H9 (cell line): ENCODE data around the gene WBP1L. TPM values are rescaled to one million over a fixed set of nuclear protein-coding genes. Genes with fewer than 3 reads are reported as not detected.

ENCODE experiments used
- DNase-seq: peaks from one replicate; pipeline ENCODE4 v3.0.0-alpha.2; 2017
- H2AFZ ChIP-seq: one replicate; pipeline ENCODE4 v1.6.1; 2013; ENCODE audit warnings: mild to moderate bottlenecking, low read length, control low read depth, moderate library complexity
- H2AK5ac ChIP-seq: 2 replicates; pipeline ENCODE4 v1.6.1; 2013; ENCODE audit warnings: low read length, control low read depth, mixed read lengths; ENCODE audit not compliant: insufficient read length
- H2BK120ac ChIP-seq: one replicate; pipeline ENCODE4 v1.6.1; 2013; ENCODE audit warnings: low read depth, mild to moderate bottlenecking, low read length, control low read depth, inconsistent platforms; ENCODE audit not compliant: poor library complexity, severe bottlenecking
- H2BK12ac ChIP-seq: 2 replicates; pipeline ENCODE4 v1.6.1; 2013; ENCODE audit warnings: low read length, control low read depth, mixed read lengths, low read depth; ENCODE audit not compliant: insufficient read length
- H2BK15ac ChIP-seq: 2 replicates; pipeline ENCODE4 v1.6.1; 2013; ENCODE audit warnings: low read depth, low read length, control low read depth
- H2BK20ac ChIP-seq: one replicate; pipeline ENCODE4 v1.6.1; 2013; ENCODE audit warnings: low read depth, mild to moderate bottlenecking, low read length, control low read depth, inconsistent platforms; ENCODE audit not compliant: poor library complexity, severe bottlenecking
- H2BK5ac ChIP-seq: 2 replicates; pipeline ENCODE4 v1.6.1; 2013; ENCODE audit warnings: low read length, control low read depth, mixed read lengths; ENCODE audit not compliant: insufficient read length
- H3K14ac ChIP-seq: 2 replicates; pipeline ENCODE4 v1.6.1; 2013; ENCODE audit warnings: low read length, control low read depth; ENCODE audit not compliant: insufficient read depth
- H3K18ac ChIP-seq: 2 replicates; pipeline ENCODE4 v1.6.1; 2013; ENCODE audit warnings: low read depth, mild to moderate bottlenecking, mixed read lengths, low read length, control low read depth; ENCODE audit not compliant: insufficient read length
- H3K23ac ChIP-seq: 2 replicates; pipeline ENCODE4 v1.6.1; 2013; ENCODE audit warnings: low read length, control low read depth, mixed read lengths, low read depth; ENCODE audit not compliant: insufficient read length
- H3K23me2 ChIP-seq: 2 replicates; pipeline ENCODE4 v1.6.1; 2013; ENCODE audit warnings: low read depth, mild to moderate bottlenecking, mixed read lengths, low read length, control low read depth; ENCODE audit not compliant: insufficient read length, poor library complexity, severe bottlenecking
- H3K27ac ChIP-seq: 2 replicates; pipeline ENCODE4 v1.5.1; 2013; ENCODE audit warnings: low read length, control low read depth, mixed read lengths, low read depth; ENCODE audit not compliant: insufficient read length
- H3K27me3 ChIP-seq: 2 replicates; pipeline ENCODE4 v1.6.1; 2013; ENCODE audit warnings: low read length, control low read depth, inconsistent platforms; ENCODE audit not compliant: insufficient read depth
- H3K4ac ChIP-seq: 2 replicates; pipeline ENCODE4 v1.6.1; 2013; ENCODE audit warnings: low read depth, mild to moderate bottlenecking, control low read depth, inconsistent platforms, low read length, moderate library complexity
- H3K4me1 ChIP-seq: 2 replicates; pipeline ENCODE4 v1.6.1; 2013; ENCODE audit warnings: low read length, control low read depth, inconsistent platforms; ENCODE audit not compliant: insufficient read depth
- H3K4me2 ChIP-seq: 2 replicates; pipeline ENCODE4 v1.6.1; 2013; ENCODE audit warnings: low read length, control low read depth, mixed read lengths; ENCODE audit not compliant: insufficient read length, insufficient read depth
- H3K56ac ChIP-seq: 2 replicates; pipeline ENCODE4 v1.6.1; 2013; ENCODE audit warnings: low read depth, mild to moderate bottlenecking, mixed read lengths, low read length, control low read depth; ENCODE audit not compliant: insufficient read length
- H3K79me1 ChIP-seq: 2 replicates; pipeline ENCODE4 v1.6.1; 2013; ENCODE audit warnings: low read depth, mild to moderate bottlenecking, moderate library complexity, low read length, control low read depth, inconsistent platforms; ENCODE audit not compliant: insufficient read depth, poor library complexity, severe bottlenecking
- H3K79me2 ChIP-seq: 2 replicates; pipeline ENCODE4 v1.6.1; 2013; ENCODE audit warnings: low read length, control low read depth, inconsistent platforms; ENCODE audit not compliant: insufficient read depth
- H3K9ac ChIP-seq: 2 replicates; pipeline ENCODE4 v1.6.1; 2013; ENCODE audit warnings: low read length, control low read depth, mixed read lengths; ENCODE audit not compliant: insufficient read length; ENCODE audit errors: extremely low read depth
- H3K9me3 ChIP-seq: one replicate; pipeline ENCODE4 v1.6.1; 2013; ENCODE audit warnings: low read depth, low read length, inconsistent platforms; ENCODE audit not compliant: control insufficient read depth
- H3T11ph ChIP-seq: one replicate; pipeline ENCODE4 v1.6.1; 2013; ENCODE audit warnings: mild to moderate bottlenecking, low read length, control low read depth, inconsistent platforms
- H4K20me1 ChIP-seq: one replicate; pipeline ENCODE4 v1.6.1; 2013; ENCODE audit not compliant: control insufficient read depth, insufficient read length, insufficient read depth
- H4K5ac ChIP-seq: 2 replicates; pipeline ENCODE4 v1.6.1; 2013; ENCODE audit warnings: low read depth, mild to moderate bottlenecking, mixed read lengths, low read length, control low read depth; ENCODE audit not compliant: insufficient read length
- H4K8ac ChIP-seq: replicated peaks from 2 replicates; pipeline ENCODE4 v1.6.1; 2013; ENCODE audit warnings: low read length, control low read depth, mixed read lengths, low read depth; ENCODE audit not compliant: insufficient read length
- H4K91ac ChIP-seq: 2 replicates; pipeline ENCODE4 v1.6.1; 2013; ENCODE audit warnings: low read depth, mild to moderate bottlenecking, moderate library complexity, mixed read lengths, low read length, control low read depth; ENCODE audit not compliant: insufficient read length
- H3K27ac Mint-ChIP-seq, 3 experiments: 2 replicates in 2 of 3; 3 replicates in 1 of 3; pipeline ENCODE4 v1.8.0; 2020 to 2021; ENCODE audit warnings: mixed read lengths in 3 of 3, mild to moderate bottlenecking in 1 of 3, moderate library complexity in 1 of 3
- H3K27me3 Mint-ChIP-seq: 2 replicates; pipeline ENCODE4 v1.8.0; 2021; ENCODE audit warnings: low read depth, mild to moderate bottlenecking, moderate library complexity, mixed read lengths
- H3K36me3 Mint-ChIP-seq, 3 experiments: 2 replicates in 2 of 3; 3 replicates in 1 of 3; pipeline ENCODE4 v1.8.0; 2020 to 2021; ENCODE audit warnings: low read depth in 3 of 3, mixed read lengths in 3 of 3; ENCODE audit not compliant: insufficient read depth in 1 of 3
- H3K4me1 Mint-ChIP-seq, 2 experiments: 2 replicates each; pipeline ENCODE4 v1.8.0; 2020; ENCODE audit warnings: mixed read lengths in 2 of 2
- H3K4me3 Mint-ChIP-seq, 2 experiments: 2 replicates in 1 of 2; 3 replicates in 1 of 2; pipeline ENCODE4 v1.8.0; 2020 to 2021; ENCODE audit warnings: mild to moderate bottlenecking in 2 of 2, mixed read lengths in 2 of 2, moderate library complexity in 1 of 2
- H3K9me3 Mint-ChIP-seq, 2 experiments: 2 replicates in 1 of 2; 3 replicates in 1 of 2; pipeline ENCODE4 v1.8.0; 2020; ENCODE audit warnings: mild to moderate bottlenecking in 2 of 2, mixed read lengths in 2 of 2, moderate library complexity in 1 of 2
- WGBS: extraction: QIAGEN DNeasy Blood & Tissue Kit; methylation state at CpG from one replicate; pipeline ENCODE4 v1.1.7; 2013; ENCODE audit warnings: missing lambda C conversion rate, low lambda C conversion rate, mixed read lengths; ENCODE audit not compliant: insufficient read length; ENCODE audit errors: extremely low coverage; 5-methylcytosine and 5-hydroxymethylcytosine counted together
- total RNA-seq: library from RNA; stranded (reverse); gene quantifications from 2 replicates; pipeline ENCODE4 v1.2.1, GENCODE V29; 2021
- TF ChIP-seq, protein P1 (sequence below): fragments of 200-600 bp; sonication (generic); conservative IDR thresholded peaks from 3 replicates; pipeline ENCODE4 v1.8.0; 2021; ENCODE audit warnings: antibody characterized with exemption, mild to moderate bottlenecking

WBP1L gene
- total RNA-seq, 1 experiment from 2014 or later = 23.8 TPM

DNA sequence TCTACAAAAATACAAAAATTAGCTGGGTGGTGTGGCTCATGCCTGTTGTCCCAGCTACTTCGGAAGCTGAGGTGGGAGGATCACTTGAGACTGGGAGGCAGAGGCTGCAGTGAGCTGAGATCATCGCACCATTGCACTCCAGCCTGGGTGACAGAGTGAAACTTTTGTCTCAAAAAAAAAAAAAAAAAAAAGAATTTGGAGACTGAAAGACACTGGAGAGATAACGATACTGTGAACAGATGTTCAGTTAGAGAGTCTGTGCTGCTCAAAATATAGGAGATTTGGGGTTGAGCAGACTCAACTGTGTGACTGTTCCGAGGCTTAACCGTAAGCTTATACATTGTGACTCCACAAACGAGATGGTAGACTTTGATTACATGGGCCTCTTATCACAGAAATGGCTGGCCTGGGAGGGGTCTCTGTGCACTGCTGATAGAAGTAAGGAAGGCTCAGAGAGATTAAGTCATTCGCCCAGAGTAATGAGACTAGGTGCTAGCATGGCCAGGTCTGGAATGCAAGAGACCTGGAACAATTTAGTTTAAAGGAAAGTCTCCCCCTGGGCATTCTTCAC, 19.4 kb downstream of the WBP1L start:
- no peak for DNase-seq
- Histone ChIP-seq H3T11ph (no peak overlapping the region), H3K18ac (no peak overlapping the region), H3K23ac (no peak overlapping the region), H3K27ac (no peak overlapping the region), H3K14ac (no peak overlapping the region), H3K23me2 (no peaks in the 10 kb centered on the region), H3K4ac (no peak overlapping the region), H2AFZ (no peak overlapping the region), H2AK5ac (no peak overlapping the region), H2BK5ac (no peak overlapping the region), H4K8ac (no peak overlapping the region), H2BK120ac (no peak overlapping the region), H3K9ac (no peak overlapping the region), H3K4me2 (no peak overlapping the region), H3K56ac (no peak overlapping the region), H2BK20ac (no peak overlapping the region), H4K20me1 (no peaks in the 10 kb centered on the region), H2BK12ac (no peak overlapping the region), H3K79me1 (no peaks in the 10 kb centered on the region), H4K5ac (no peak overlapping the region), H3K4me1 (no peaks in the 10 kb centered on the region), H4K91ac (no peak overlapping the region), H3K79me2 (peaks cover 2% of the 10 kb centered on the region; the same call in 1 of the 2 replicates), H3K9me3 (no peaks in the 10 kb centered on the region), H2BK15ac (no peak overlapping the region), H3K27me3 (no peaks in the 10 kb centered on the region)
- no peak overlapping the region for H3K4me3 Mint-ChIP-seq
- H3K4me1 Mint-ChIP-seq = peaks cover 7% of the 10 kb centered on the region in 2 experiments; a peak in 3 of 4 replicates
- no peaks in the 10 kb centered on the region for H3K9me3 Mint-ChIP-seq
- H3K36me3 Mint-ChIP-seq = peaks cover 0 to 5% (median 0%) of the 10 kb centered on the region in 3 experiments; a peak in 1 of 7 replicates
- H3K27me3 Mint-ChIP-seq = no peaks in the 10 kb centered on the region
- TF ChIP-seq, protein P1, sequence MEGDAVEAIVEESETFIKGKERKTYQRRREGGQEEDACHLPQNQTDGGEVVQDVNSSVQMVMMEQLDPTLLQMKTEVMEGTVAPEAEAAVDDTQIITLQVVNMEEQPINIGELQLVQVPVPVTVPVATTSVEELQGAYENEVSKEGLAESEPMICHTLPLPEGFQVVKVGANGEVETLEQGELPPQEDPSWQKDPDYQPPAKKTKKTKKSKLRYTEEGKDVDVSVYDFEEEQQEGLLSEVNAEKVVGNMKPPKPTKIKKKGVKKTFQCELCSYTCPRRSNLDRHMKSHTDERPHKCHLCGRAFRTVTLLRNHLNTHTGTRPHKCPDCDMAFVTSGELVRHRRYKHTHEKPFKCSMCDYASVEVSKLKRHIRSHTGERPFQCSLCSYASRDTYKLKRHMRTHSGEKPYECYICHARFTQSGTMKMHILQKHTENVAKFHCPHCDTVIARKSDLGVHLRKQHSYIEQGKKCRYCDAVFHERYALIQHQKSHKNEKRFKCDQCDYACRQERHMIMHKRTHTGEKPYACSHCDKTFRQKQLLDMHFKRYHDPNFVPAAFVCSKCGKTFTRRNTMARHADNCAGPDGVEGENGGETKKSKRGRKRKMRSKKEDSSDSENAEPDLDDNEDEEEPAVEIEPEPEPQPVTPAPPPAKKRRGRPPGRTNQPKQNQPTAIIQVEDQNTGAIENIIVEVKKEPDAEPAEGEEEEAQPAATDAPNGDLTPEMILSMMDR = no peak
- WGBS = no CpG with 5 or more reads among the region's 7 CpGs
- H3K27ac Mint-ChIP-seq = no peak overlapping the region
